Body of pancreas (tissue), 4 donors: ENCODE results near the gene EPHX1.

Experiments used
- CTCF ChIP-seq, 7 experiments: fragments of 450-650 bp in 4 of 7; fragments of 200-600 bp in 3 of 7; sonication (generic) in 3 of 7; IDR thresholded peaks; one replicate each; pipeline ENCODE4 v1.5.1; 2016 to 2019; ENCODE audit warnings: antibody characterized with exemption in 7 of 7
- POLR2A ChIP-seq, 3 donors: fragments of 450-650 bp; IDR thresholded peaks; one replicate each; pipeline ENCODE4 v1.6.1; 2016; ENCODE audit warnings: antibody characterized with exemption in 3 of 3, mild to moderate bottlenecking in 2 of 3

- TF ChIP-seq CTCF (IDR thresholded peaks at IDR 0.05) (no peak), POLR2A (IDR thresholded peaks at IDR 0.05) (no peak)
Observed at GRCh38 chr1:225866061-225866837, 56.3 kb downstream of the EPHX1 start.
